Omental fat pad (tissue), 4 donors: Measurements from ENCODE around the gene TMEM176B. TPM values are rescaled to one million over a fixed set of nuclear protein-coding genes. Genes with fewer than 3 reads are reported as not detected.

Source experiments
- ATAC-seq: fragments of 150-250 bp; one replicate; pipeline ENCODE4 v1.9.1; 2016; ENCODE audit warnings: mild to moderate bottlenecking, moderate library complexity; ENCODE audit not compliant: low FRiP score
- DNase-seq: peaks from one replicate; pipeline ENCODE4 v3.0.0-alpha.2; 2019; ENCODE audit warnings: low spot score
- total RNA-seq, 4 donors: library from RNA; depleted of rRNA; stranded (reverse); fragments of >200 nt; gene quantifications; one replicate each; pipeline ENCODE4 v1.1.0, GENCODE V29; 2016
- TF ChIP-seq, protein P1 (sequence below), 3 donors: fragments of 450-650 bp; IDR thresholded peaks; one replicate each; pipeline ENCODE4 v1.5.1; 2016 to 2017; ENCODE audit warnings: antibody characterized with exemption in 3 of 3, mild to moderate bottlenecking in 3 of 3, moderate library complexity in 2 of 3

Gene TMEM176B
- total RNA-seq, 4 donors from 2014 or later, result 35.9 to 122 (median 80.0) TPM

DNA sequence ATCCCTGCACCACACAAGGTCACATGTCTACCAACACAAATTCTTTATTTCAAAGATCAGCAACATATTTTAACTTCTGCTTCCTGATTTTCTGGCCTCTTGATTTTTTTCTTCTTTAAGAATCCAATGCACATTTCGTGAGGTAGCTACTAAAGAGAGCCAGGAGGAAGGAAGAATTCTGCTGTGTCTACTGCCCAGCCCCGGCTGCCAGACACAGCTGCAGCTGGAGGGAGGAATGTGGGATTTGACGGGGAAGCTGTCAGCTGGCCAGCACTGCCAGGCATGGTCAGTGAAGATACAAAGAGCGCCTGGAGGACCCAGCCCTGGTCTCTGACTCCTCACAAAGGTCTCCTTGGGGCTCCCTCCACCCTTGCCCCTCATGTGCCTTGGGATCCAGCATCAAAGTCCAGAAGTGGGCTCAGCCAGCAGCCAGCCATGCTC, 45.3 kb upstream of the TMEM176B start:
- DNase-seq (no peak), ATAC-seq (no peak)
- TF ChIP-seq, protein P1, sequence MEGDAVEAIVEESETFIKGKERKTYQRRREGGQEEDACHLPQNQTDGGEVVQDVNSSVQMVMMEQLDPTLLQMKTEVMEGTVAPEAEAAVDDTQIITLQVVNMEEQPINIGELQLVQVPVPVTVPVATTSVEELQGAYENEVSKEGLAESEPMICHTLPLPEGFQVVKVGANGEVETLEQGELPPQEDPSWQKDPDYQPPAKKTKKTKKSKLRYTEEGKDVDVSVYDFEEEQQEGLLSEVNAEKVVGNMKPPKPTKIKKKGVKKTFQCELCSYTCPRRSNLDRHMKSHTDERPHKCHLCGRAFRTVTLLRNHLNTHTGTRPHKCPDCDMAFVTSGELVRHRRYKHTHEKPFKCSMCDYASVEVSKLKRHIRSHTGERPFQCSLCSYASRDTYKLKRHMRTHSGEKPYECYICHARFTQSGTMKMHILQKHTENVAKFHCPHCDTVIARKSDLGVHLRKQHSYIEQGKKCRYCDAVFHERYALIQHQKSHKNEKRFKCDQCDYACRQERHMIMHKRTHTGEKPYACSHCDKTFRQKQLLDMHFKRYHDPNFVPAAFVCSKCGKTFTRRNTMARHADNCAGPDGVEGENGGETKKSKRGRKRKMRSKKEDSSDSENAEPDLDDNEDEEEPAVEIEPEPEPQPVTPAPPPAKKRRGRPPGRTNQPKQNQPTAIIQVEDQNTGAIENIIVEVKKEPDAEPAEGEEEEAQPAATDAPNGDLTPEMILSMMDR (IDR thresholded peaks at IDR 0.05), result no peak

DNA sequence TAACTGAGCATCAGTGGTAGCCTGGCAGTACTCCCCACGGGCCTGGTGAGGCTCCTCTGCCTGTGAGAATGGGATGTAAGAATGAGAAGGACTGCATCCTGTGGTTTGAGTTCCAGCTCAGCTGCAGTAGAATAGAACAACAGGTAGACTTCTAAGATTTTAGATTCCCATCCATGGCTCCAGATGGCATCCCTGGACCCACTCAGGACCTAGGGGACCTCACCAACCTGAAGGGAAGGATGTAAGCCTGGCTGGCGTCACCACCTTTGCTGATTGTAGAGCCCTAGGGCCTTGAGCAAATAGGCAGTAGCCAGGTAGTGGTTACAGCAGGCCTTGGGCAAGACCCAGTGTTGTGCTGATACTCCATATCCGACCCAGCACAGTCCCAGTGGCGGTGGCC, 42.6 kb upstream of the TMEM176B start:
- TF ChIP-seq, protein P1 (IDR thresholded peaks at IDR 0.05), result no peak
- no peak for DNase-seq
- no peak for ATAC-seq

DNA sequence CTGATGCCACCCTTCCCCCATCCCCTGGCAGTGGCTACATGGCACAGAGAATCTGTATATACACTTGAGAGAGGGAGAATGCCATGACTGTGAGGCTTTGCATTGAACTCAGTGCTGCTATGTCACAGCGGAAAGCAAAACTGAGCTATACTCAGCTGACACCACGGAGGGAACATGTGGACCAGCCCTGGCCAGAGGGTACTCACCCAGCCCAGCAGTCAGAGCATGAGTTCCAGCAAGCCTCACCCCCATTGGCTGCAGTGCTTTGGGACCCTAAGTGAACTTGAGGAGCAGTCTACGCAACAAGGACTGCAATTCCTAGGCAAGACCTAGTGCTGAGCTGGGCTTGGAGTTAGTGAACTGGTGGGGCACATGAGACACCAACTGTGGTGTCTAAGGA, 41.9 kb upstream of the TMEM176B start:
- TF ChIP-seq, protein P1 (IDR thresholded peaks at IDR 0.05), result no peak
- ATAC-seq (no peak), DNase-seq (no peak)

DNA sequence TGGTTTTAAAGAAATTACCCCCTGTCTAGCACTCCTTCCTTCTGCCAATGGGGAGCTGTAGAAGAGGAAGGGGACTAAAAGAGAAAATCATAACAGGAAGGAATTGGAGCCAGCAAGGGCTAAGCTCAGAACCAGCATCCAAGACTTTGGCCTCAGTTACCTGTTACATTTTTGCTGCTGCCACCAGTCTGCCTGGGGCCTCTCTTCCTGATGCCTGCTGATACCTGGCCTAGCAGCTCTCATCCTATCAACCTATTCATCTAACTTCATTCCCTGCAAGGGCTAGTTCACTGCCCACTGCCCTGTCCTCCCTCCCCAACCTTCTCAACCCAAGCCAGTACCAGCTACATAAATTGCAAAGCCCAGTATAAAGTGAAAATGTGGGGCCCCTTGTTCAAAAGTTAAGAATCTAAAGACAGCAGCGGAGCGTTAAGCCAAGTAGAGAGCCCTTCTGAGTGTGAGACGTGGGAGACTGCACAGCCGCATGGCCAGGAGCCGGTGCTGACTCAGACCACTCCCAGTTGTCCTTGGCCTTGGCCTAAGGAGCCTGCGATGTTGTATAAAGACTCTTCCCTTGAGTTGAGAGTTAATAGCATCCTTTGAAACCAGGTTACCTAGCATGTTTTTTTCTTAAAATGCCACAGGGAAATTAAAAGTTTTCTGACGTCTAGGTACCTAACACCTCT, 38.9 kb upstream of the TMEM176B start:
- DNase-seq (no peak), ATAC-seq (no peak)
- TF ChIP-seq, protein P1 (IDR thresholded peaks at IDR 0.05), result no peak

DNA sequence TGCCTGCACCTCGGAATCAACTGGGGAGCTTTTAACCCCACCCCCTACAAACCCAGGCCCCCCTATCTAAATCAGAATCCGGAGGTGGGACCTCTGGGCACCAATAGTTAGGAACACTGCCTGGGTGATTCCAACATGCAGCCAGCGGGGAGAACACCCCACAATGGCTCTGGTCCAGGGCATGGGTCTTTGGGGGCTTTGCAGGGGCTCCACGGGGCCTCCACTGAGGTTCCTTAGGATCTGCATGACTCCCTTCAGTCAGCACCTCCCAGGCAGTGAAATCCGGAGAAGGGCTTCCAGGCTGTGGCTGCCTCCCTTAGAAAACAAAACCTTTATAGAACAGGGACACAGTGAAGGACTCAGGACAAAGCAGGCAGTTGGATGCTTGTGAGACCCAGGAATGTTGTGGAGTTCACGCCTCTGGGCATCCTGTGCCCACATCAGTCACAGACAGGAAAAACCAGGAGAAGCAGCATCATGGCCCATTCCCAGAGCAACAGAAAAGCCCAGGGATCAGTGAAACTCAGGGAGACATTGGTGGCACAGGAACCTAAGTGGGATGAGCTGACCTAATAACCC, 35.6 kb upstream of the TMEM176B start:
- ATAC-seq (no peak), DNase-seq (no peak)
- TF ChIP-seq, protein P1 (IDR thresholded peaks at IDR 0.05), result no peak

DNA sequence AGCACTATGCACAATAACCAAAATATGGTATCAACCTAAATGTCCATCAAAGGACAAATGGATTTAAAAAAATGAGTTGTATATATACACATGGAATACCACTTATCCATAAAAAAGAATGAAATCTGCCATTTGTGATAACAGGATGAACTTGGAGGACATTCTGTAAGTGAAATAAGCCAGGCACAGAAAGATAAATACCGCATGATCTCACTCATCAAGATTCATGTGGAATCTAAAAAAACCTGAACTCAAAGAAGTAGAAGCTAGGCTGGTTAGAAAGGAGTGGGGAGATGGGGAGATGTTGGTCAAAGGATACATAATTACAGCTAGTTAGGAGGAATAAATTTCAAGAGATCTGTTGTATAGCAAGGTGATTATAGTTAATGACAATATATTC, 34.9 kb upstream of the TMEM176B start:
- DNase-seq, result no peak
- TF ChIP-seq, protein P1 (IDR thresholded peaks at IDR 0.05), result no peak
- ATAC-seq, result no peak

DNA sequence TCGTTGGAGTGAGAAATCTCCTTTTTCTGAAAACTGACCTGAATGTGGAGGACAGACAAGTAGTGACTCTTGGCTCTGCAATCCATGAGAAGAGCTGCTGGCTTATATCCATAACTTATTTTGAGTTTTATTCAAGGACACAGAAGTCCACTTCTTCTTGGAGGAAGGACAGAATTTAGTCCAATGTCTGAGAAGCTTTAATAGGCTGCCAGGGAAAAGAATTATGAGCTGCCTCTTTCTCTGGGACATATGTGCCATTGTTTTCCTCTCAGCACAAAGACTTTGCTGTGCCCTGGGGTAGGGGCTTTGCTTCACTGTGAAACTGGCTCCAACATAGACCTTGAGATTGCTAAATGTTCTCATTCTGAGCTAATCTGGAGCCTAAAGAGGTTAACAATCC, 31.7 kb upstream of the TMEM176B start:
- DNase-seq (no peak), ATAC-seq (no peak)
- TF ChIP-seq, protein P1 (IDR thresholded peaks at IDR 0.05), result no peak
